Cerebellar cortex (tissue), 1 donor: Measurements from ENCODE around the gene NEU1.
"Not testable (repeated sequence)": the region's sequence is repeated elsewhere in the genome, so short reads cannot be mapped to it uniquely, and the experiment has no call there.

Source experiments
- DNase-seq: peaks from one replicate; pipeline ENCODE4 v3.0.0-alpha.2; 2015; ENCODE audit warnings: low spot score

NEU1 gene

DNA sequence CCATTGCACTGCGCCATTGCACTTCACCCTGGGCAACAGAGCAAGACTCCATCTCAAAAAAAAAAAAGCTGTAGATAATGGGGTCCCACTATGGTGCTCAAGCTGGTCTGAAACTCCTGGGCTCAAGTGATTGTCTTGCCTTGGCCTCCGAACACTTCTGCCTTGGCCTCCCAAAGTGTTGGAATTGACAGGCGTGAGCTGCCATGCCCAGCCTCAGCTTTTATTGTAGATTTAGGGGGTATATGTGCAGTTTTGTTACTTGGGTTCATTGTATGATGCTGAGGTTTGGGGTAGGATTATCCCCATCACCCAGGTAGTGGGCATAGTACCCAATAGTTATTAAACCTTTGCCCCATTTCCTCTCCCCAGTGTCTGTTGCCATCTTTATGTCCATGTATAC is 23.7 kb downstream of the NEU1 start:
- DNase-seq = no peak

DNA sequence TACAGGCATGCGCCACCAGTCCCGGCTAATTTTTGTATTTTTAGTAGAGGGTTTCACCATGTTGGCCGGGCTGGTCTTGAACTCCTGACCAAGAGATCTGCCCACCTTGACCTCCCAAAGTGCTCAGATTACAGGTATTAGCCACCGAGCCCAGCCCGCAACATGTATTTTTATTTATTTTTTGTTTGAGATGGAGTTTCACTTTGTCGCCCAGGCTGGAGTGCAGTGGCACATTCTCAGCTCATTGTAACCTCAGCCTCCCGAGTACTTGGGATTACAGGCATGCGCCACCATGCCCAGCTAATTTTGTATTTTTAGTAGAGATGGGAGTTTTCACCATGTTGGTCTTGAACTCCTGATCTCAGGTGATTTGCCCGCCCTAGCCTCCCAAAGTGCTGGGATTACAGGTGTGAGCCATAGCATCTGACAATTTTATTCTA is 24.5 kb downstream of the NEU1 start:
- not testable (repeated sequence) for DNase-seq

DNA sequence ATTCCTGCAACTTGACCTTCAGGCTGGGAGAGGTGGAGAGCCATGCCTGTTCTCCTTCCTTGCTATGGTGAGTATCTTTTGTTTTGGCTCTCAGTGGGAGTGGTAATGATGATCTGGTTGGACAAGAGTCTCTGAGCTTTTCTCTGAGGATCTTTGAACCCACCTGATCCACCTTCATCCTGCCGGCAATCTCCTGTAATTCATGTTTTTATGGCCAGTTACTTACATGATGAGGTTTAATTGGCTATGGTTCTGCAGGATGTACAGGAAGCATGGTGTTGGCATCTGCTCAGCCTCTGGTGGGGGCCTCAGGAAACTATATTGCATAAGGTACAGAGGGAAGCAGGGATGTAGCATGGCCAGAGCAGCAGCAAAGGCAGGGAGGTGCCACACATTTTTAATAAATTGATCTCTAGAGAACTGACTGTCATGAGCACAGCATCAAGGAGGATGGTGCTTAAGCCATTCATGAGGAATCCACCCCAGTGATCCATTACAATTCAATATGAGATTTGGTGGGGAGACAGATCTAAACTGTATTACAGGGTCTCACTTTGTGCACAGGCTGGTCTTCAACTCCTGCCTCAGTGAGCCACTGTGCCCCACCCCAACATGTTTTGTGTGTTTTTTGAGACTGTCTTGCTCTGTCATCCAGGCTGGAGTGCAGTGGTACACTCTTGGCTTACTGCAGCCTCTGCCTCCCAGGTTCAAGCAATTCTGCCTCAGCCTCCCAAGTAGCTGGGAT is 25.1 kb downstream of the NEU1 start:
- DNase-seq = no peak

DNA sequence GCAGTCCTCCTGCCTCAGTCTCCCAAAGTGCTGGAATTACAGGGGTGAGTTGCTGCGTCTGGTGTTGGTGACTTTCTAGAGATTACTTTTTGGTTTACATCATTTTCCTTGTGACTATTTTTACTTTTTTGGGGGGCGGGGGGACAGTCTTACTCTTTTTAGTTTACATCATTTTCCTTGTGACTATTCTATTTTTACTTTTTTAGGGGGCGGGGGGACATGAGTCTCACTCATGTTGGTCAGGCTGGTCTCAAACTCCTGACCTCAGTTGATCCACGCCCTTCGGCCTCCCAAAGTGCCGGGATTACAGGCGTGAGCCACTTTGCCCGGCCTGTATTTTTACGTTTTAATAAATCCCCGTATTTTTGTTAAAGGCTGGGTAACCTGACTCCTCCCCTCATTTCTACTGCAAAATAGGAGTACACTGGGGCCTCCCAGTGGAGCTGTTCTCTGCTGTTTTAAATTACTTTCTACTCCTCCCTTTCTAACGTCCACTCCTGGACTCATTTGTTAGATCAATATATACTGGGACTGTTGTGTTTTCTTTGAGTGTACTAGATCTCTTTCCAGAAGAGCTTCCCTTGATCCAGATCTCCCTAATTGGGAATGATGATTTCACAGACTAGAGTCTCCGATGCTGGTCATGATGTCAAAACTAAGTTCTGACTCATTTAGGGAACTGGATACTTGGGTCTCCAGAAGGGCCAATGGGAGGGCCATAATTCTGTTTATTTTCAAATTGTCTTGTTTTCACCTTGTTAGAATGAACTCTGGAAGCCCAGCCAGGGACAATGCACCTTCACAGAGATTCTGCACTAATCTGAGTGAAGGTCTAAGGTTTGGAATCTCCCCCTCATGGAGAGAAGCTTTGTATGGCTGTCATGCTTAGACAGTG is 25.9 kb downstream of the NEU1 start:
- no peak for DNase-seq

DNA sequence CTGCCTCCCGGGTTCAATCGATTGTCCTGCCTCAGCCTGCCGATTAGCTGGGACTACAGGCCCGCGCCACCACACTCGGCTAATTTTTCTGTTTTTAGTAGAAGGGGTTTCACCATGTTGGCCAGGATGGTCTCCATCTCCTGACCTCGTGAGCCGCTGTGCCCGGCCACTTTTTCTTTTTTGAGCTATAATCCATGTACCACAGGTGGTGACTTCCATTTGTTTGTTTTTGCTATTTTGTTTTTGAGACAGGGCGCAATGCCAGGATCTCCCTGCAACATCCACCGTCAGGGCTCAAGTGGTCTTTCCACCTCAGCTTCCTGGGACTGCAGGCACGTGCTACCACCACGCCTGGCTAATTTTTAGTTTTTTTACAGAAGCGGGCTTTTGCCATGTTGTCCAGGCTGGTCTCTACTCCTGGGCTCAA is 26.6 kb downstream of the NEU1 start:
- DNase-seq = no peak

DNA sequence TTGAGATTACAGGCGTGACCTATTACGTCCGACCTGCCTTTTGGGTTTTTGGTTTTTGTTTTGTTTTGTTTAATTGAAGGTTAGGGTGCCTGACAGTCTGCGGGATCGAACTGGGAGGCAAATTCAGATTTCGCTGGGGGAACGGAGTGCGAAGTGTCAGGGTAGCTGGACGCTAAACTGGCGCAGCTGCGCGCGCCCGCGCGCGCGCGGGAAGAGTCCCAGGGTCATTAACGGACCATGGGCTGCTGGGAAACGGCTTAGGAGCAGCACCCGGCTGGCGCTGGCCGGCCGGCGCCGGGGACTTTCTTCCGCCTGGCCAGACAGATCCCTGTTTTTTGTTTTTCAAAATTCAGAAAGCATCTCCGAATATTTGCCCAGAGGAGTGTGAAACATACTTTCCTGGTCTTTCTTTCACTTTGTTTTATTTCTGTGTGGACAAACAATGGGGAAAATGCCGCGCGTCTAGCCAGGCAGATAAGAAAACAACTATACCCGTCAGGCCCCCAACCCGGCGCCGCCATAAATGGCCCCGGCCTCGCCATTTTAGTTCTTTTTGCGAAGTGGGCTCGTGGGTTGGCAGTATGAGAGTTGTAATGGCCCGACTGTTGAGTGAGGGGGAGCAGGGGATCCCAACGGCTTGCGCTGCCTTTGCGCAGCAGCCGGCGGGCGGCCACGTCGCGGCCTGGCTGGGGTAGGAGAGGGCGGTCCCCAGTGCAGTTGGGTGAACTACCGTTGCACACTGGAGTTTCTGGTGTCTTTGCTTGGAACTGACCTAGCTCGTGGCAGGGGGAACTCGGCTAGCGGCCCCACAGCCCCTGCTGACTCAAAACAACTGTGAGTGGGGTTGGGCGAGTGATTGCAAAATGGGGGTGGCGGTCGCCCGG is 28.0 kb downstream of the NEU1 start:
- peak; percentile 89 for DNase-seq

DNA sequence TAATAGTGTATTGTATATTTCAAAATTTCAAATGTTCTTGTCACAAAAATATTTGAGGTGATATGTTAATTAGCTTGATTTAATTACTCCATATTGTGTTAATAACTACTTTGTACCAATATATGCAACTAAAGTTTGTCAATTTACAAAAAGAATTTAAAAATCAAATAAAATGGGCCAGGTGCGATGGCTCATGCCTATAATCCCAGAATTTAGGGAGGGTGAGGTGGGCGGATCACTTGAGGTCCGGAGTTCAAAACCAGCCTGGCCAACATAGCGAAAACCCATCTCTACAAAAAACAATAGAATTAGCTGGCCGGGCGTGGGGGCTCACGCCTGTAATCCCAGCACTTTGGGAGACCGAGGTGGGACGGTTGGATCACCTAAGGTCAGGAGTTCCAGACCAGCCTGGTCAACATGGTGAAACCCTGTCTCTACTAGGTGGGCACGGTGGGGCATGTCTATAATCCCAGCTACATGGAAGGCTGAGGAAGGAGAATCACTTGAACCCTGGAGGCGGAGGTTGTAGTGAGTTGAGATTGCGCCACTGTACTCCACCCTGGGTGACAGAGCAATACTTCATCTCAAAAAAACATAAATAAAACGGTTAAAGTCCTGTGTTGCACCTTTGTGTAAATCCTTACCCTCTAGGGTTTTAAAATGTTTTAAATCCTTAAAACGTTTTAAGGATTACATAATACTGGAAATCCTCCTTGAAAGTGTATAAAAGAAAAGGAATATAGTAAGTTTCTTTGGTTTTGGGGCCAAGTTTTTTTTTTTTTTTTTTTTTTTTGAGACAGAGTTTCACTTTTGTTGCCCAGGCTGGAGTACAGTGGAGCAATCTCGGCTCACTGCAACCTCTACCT is 31.0 kb downstream of the NEU1 start:
- DNase-seq = no peak

DNA sequence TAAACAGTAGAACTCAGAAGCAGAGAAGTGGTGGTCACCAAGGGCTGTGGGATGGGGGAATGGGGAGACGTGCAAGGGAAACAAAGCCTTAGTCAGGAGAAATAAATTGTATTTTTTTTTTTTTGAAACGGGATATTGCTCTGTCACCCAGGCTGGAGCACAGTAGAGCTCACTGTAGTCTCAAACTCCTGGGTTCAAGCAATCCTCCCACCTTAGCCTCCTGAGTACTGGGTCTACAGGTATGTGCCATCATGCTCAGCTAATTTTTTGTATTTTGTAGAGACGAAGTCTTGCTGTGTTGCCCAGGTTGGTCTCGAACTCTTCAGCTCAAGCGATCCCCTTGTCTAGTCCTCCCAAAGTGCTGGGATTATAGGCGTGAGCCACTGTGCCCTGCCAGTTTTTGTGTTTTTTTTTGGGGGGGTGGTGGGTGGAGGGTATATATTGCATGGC is 31.7 kb downstream of the NEU1 start:
- DNase-seq = no peak

DNA sequence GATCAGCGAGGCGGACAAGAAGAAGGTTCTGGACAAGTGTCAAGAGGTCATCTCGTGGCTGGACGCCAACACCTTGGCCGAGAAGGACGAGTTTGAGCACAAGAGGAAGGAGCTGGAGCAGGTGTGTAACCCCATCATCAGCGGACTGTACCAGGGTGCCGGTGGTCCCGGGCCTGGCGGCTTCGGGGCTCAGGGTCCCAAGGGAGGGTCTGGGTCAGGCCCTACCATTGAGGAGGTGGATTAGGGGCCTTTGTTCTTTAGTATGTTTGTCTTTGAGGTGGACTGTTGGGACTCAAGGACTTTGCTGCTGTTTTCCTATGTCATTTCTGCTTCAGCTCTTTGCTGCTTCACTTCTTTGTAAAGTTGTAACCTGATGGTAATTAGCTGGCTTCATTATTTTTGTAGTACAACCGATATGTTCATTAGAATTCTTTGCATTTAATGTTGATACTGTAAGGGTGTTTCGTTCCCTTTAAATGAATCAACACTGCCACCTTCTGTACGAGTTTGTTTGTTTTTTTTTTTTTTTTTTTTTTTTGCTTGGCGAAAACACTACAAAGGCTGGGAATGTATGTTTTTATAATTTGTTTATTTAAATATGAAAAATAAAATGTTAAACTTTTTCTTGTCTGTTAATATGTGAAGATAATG is 32.9 kb downstream of the NEU1 start:
- peak; percentile 82 for DNase-seq

DNA sequence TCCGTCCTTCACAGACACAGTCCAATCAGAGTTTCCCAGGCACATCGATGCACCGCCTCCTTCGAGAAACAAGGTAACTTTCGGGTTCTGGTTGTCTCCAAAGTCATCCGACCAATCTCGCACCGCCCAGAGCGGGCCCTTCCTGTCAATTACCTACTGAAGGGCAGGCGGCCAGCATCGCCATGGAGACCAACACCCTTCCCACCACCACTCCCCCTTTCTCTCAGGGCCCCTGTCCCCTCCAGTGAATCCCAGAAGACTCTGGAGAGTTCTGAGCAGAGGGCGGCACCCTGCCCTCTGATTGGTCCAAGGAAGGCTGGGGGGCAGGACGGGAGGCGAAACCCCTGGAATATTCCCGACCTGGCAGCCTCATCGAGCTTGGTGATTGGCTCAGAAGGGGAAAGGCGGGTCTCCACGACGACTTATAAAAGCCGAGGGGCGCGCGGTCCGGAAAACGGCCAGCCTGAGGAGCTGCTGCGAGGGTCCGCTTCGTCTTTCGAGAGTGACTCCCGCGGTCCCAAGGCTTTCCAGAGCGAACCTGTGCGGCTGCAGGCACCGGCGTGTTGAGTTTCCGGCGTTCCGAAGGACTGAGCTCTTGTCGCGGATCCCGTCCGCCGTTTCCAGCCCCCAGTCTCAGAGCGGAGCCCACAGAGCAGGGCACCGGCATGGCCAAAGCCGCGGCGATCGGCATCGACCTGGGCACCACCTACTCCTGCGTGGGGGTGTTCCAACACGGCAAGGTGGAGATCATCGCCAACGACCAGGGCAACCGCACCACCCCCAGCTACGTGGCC is 35.1 kb downstream of the NEU1 start, which contains the start of gene HSPA1B:
Gene HSPA1B, plus strand, starts transcription at position 453 of the 794 bp plus-strand sequence. Its CDS starts 213 bp downstream, at position 666.
- DNase-seq = peak; percentile 100

DNA sequence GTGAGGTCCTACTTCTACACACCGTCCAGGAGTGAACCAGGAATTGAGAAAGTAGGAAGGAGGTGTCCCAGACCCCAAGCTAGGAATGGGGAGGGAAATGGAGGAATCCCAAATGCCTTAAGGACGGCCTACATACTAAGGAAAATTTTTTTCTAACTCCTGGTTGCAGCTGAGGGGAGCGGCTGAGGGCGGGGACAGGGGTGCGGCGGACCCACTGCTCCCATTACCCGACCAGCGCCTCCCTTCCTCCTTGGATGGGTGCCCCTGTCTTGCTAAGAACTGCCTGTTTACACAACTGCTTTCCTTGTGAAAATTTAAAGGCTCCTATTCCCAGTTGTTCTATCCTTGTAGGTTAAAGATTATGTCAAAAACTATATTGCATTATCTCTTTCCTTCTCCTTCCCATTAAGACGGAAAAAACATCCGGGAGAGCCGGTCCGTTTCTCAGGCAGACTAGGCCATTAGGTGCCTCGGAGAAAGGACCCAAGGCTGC is 35.8 kb downstream of the NEU1 start:
- DNase-seq = no peak

DNA sequence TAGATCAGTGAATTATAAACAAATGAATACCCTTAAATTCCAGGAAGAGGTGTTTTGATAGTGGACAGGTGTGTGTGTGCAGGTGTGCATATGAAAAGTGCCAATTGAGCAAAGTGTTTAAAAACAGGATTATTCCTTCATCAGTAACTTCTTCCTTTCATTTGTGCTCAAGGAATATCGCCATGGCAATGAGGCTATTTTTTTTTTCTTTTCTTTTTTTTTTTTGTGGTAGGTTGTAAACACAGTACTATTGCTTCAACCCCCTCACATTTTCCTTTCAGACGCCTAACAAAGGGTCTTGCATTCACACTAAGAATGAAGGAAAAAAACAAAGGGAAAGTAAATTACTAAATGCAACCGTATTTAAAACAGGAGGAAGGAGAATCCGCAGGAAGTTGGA is 37.1 kb downstream of the NEU1 start:
- DNase-seq = no peak

DNA sequence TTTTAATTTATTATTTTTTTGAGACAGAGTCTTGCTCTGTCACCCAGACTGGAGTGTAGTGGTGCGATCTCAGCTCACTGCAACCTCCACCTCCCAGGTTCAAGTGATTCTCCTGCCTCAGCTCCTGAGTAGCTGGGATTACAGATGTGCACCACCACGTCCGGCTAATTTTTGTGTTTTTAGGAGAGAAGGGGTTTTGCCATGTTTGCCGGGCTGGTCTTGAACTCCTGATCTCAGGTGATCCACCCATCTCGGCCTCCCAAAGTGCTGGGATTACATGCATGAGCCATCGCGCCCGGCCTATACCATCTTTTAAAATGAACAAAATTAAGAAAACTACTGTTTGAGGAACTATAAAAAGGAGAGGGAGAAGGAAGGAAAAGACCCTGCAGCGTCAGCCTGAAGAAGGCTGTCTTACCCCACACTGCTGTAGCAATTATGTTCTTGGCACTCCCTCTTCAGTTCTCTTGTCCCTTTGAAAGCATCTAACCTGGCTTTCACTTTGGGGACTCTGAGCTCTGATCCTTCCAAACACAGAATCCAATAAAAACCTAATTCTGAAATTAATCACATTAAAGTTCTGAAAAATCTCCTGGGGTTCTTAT is 38.9 kb downstream of the NEU1 start:
- DNase-seq = not testable (repeated sequence)

DNA sequence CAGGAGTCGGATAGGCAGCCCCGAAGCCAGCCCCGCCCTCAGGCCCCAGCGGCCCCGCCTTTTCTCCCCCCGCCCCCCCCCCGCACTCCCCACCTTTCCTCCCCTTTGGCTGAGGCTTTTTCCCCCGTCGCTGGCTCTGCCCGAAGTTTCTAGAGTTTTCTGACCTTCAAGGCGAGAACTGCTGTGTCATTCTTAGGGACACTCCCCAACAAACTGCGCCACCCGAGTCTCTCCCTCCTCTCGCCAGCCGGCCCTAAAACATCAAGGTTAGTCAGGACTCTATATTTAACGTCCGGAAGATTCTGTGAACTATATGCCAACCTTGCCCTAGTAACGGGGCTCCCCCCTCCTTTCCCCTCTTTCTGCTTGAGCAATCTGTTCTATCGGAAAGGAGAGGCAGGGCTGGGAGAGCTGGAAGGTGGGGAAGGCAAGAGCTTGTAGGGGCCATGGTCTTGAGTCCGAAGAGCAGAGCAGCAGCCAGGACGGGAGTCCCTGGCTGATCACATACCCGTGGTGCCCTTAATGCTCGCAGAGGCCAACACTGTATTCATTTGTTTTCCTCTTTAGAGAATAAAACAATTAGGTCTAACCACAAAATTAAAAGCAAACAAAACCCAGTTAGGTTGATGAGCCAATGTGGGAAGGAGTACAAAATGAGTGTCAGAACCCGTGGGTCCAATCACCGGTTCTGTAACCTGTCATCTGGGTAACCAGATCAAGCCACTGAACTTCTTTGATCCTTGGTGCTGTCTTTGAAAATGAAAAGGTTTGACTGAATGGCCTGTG is 40.4 kb downstream of the NEU1 start:
- peak; percentile 77 for DNase-seq

DNA sequence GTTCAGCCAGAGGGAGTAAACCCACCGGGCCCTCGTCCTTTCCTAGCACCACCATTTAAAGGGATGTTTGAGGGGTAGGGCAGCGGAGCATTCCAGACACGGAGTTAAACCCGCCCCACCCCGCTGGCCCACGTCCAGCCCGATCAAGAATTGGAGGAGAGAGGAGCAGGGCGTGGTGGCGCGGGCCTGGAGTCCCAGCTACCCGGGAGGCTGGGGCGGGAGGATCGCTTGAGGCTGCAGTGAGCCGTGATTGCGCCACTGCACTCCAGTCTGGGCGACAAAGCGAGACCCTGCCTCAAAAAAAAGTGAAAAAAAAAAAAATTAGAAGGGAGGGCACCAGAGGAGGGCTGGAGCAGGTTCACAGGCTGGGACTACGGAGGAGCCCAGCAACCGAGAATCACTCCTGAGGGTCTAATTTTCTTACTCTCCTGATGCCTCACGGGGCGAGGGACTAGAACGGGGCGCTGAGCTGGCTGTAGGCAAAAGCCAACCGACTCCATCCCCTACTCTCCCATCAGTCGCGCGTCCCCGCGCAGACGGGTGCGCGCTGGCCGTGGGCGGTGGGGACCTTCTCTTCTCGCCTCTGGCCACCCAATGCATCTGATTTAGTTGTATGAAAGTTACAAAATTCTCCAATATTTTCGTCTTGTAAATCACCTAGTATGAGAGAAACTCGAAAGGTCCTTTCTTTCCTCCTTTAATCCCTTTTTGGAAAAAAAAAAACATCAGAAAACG is 41.2 kb downstream of the NEU1 start:
- DNase-seq = no peak

DNA sequence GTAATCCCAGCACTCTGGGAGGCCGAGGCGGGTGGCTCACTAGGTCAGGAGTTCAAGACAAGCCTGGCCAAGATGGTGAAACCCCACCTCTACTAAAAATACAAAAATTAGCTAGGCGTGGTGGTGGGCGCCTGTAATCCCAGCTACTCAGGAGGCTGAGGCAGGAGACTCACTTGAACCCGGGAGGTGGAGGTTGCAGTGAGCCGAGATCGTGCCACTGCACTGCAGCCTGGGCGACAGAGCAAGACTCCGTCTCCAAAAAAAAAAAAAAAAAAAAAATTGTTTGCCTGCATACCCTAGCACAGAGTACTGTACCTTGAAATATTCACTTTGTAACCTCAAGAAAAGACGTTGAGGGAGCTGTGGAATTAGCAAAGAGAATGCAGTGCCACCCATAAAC is 42.2 kb downstream of the NEU1 start:
- DNase-seq = not testable (repeated sequence)

DNA sequence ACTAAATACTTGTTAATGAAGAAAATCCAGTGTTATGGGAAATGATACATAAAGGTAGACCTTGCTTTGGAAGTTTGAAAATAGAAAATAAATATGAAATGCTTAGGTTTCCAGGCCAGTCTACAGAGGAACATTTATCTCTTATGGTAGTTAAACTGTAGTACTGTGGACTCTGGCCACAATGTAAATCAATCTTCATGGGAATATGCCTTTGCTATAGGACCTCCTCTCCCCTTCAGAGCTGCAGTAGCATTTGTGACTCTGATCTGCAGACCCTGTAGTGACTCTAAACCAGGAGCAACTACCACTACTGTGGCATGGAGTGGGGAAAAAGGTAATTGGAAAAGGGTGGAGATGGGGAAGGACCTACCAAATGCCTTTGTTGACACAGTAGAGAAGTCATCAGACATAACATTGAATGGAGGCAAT is 42.7 kb downstream of the NEU1 start:
- DNase-seq = no peak
